Mammary epithelial cell (primary cell): Measurements from ENCODE around the gene RAB26.

Experiments
- CTCF ChIP-seq, 2 donors: IDR thresholded peaks in 1 of 2; conservative IDR thresholded peaks in 1 of 2; 2 replicates each; pipeline ENCODE4 v1.5.1; 2011 to 2012; ENCODE audit warnings: inconsistent platforms in 2 of 2, low read length in 2 of 2, mild to moderate bottlenecking in 2 of 2, control low read depth in 1 of 2, low read depth in 1 of 2; ENCODE audit not compliant: insufficient read depth in 1 of 2; ENCODE audit errors: extremely low read depth in 1 of 2
- EZH2 ChIP-seq: IDR thresholded peaks from 2 replicates; pipeline ENCODE4 v1.6.1; 2012; ENCODE audit warnings: low read length, inconsistent platforms, borderline replicate concordance

DNA sequence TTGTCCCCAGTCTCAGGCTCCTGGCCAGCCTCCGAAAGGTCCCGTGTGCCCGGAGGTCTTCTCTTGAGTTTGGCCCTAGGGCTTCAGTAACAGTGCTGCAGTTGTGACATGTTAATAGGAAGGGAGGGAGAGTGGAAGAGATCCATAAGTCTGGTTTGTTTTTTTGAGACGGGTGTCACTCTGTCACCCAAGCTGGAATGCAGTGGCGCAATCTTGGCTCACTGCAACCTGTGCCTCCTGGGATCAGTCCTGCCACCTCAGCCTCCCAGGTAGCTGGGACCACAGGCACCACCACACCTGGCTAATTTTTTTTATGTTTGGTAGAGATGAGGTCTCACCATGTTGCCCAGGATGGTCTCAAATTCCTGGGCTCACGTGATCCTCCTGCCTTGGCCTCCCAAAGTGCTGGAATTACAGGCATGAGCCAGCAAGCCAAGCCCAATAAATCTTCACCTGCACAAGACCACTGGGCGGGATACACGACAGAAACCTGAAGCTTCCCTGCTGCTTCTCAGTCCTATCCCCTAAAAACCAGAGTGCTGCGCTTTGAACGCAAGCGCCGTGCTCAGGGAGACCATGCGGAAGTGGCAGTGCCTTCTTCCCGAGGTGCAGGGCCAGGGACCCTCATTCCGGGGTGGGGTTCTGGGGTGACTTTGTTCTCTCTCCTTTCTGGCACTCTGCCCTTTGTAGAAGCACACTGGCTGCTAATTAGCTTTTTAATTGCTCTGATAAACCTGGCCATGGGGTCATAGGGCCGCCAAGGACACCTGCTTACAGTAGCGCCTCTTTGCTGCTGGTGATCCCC is 18.0 kb downstream of the RAB26 start:
- TF ChIP-seq CTCF (conservative IDR thresholded peaks at IDR 0.05 in 1 of 2, IDR thresholded peaks at IDR 0.05 in 1 of 2; ENCODE audit: extremely low read depth in 1 of 2, insufficient read depth in 1 of 2, low read depth in 1 of 2, low read length in 2 of 2) (no peak), EZH2 (no peak)
